Lung (tissue), 12 donors: ENCODE results near the gene PRPF38B. TPM values are rescaled to one million over a fixed set of nuclear protein-coding genes. Genes with fewer than 3 reads are reported as not detected.

ENCODE experiments used
- ATAC-seq: fragments of 200-7000 bp; cut with Tn5 transposase; one replicate; pipeline ENCODE4 v1.9.1; 2020; ENCODE audit warnings: moderate number of reproducible peaks; ENCODE audit not compliant: insufficient read depth, low FRiP score
- DNase-seq, 3 donors: peaks; one replicate each; pipeline ENCODE4 v3.0.0-alpha.2; 2013 to 2017
- H3K27ac ChIP-seq, 2 donors: one replicate each; pipeline ENCODE4 v1.5.1; 2013; ENCODE audit warnings: mild to moderate bottlenecking in 2 of 2, moderate library complexity in 2 of 2, control low read depth in 1 of 2, inconsistent platforms in 1 of 2, low read depth in 1 of 2, low read length in 1 of 2
- H3K27me3 ChIP-seq, 3 donors: one replicate each; pipeline ENCODE4 v1.5.1; 2013; ENCODE audit warnings: low read length in 2 of 3; ENCODE audit not compliant: control insufficient read depth in 3 of 3, insufficient read depth in 3 of 3
- H3K36me3 ChIP-seq, 4 donors: one replicate each; pipeline ENCODE4 v1.5.1; 2013; ENCODE audit warnings: low read length in 4 of 4, mild to moderate bottlenecking in 1 of 4, moderate library complexity in 1 of 4; ENCODE audit not compliant: control insufficient read depth in 4 of 4, insufficient read depth in 4 of 4
- H3K4me1 ChIP-seq, 5 donors: one replicate each; pipeline ENCODE4 v1.5.1; 2013; ENCODE audit warnings: low read length in 5 of 5, mild to moderate bottlenecking in 2 of 5, moderate library complexity in 1 of 5; ENCODE audit not compliant: control insufficient read depth in 5 of 5, insufficient read depth in 5 of 5
- H3K4me3 ChIP-seq: one replicate; pipeline ENCODE4 v1.5.1; 2013; ENCODE audit warnings: mild to moderate bottlenecking, control low read depth, moderate library complexity
- H3K9ac ChIP-seq, 2 donors: one replicate each; pipeline ENCODE4 v1.5.1; 2013; ENCODE audit warnings: low read length in 2 of 2, control low read depth in 1 of 2; ENCODE audit not compliant: insufficient read depth in 1 of 2
- H3K9me3 ChIP-seq, 4 donors: one replicate each; pipeline ENCODE4 v1.5.1; 2013; ENCODE audit warnings: low read length in 3 of 4, mild to moderate bottlenecking in 1 of 4, moderate library complexity in 1 of 4; ENCODE audit not compliant: control insufficient read depth in 4 of 4, insufficient read depth in 3 of 4
- CTCF ChIP-seq: IDR thresholded peaks from 2 replicates; pipeline ENCODE4 v1.5.1; 2012; ENCODE audit warnings: mild to moderate bottlenecking; ENCODE audit errors: control extremely low read depth, extremely low read depth
- WGBS, 2 donors: extraction: QIAGEN DNeasy Blood & Tissue Kit; methylation state at CpG; one replicate each; pipeline ENCODE4 v1.1.7; 2013; 5-methylcytosine and 5-hydroxymethylcytosine counted together
- polyA plus RNA-seq, 2 donors: library from polyadenylated mRNA; stranded (reverse); fragments of 200-250 nt; gene quantifications; one replicate each; pipeline ENCODE4 v1.2.1, GENCODE V29; 2013
- total RNA-seq, 2 donors: library from RNA; depleted of rRNA in 1 of 2; stranded (reverse); fragments of >200 nt in 1 of 2; gene quantifications; one replicate each; pipeline ENCODE4 v1.2.1, GENCODE V29; 2014 to 2021
- donor health status: control.
- donor health status: control.
- donor health status: Bipolar disorder and iron deficiency.
- donor health status: healthy.
- donor health status: DM: yes; HTN: yes; CAD: no.

The PRPF38B gene
- total and polyA plus RNA-seq, 4 donors = 26.8 to 38.3 (median 29.8) TPM

- peak; percentile 60 for ATAC-seq
- H3K9me3 ChIP-seq = no peaks in the 10 kb centered on the region
- no peaks in the 10 kb centered on the region for H3K27me3 ChIP-seq
- no peak overlapping the region for H3K4me3 ChIP-seq
- H3K36me3 ChIP-seq = peaks cover 0 to 3% (median 0%) of the 10 kb centered on the region in 4 donors
- 36 to 57% methylated on average over 11 of the region's 11 CpGs for WGBS, 2 donors
- H3K27ac ChIP-seq = peak overlapping the region in 1 of 2 donors; percentile 79
- peak; percentile 75 to 94 (median 86) for DNase-seq
- TF ChIP-seq CTCF = no peak
- H3K9ac ChIP-seq = no peak overlapping the region
- peaks cover 0 to 19% (median 5%) of the 10 kb centered on the region in 5 donors for H3K4me1 ChIP-seq
Measured at GRCh38 chr1:108646648-108647269, 45.4 kb upstream of the PRPF38B start.

GRCh38 chr1:108653431-108654105 lies 38.5 kb upstream of the PRPF38B start:
- no peaks in the 10 kb centered on the region for H3K27me3 ChIP-seq
- H3K4me1 ChIP-seq = no peaks in the 10 kb centered on the region
- no peak overlapping the region for H3K27ac ChIP-seq
- ATAC-seq (no peak), DNase-seq (no peak)
- peaks cover 0 to 3% (median 0%) of the 10 kb centered on the region in 4 donors for H3K36me3 ChIP-seq
- H3K4me3 ChIP-seq = no peak overlapping the region
- no peak overlapping the region for H3K9ac ChIP-seq
- no peak for TF ChIP-seq CTCF
- no peaks in the 10 kb centered on the region for H3K9me3 ChIP-seq
- 52 to 56% methylated on average over 2 of the region's 2 CpGs for WGBS, 2 donors

GRCh38 chr1:108657356-108658080 lies 34.6 kb upstream of the PRPF38B start:
- TF ChIP-seq CTCF = no peak
- H3K4me3 ChIP-seq = no peak overlapping the region
- H3K27ac ChIP-seq = no peak overlapping the region
- WGBS, 2 donors = 58 to 83% methylated on average over 5 of the region's 5 CpGs
- ATAC-seq (no peak), DNase-seq (no peak)
- no peaks in the 10 kb centered on the region for H3K27me3 ChIP-seq
- H3K9me3 ChIP-seq = no peaks in the 10 kb centered on the region
- peaks cover 0 to 10% (median 0%) of the 10 kb centered on the region in 5 donors for H3K4me1 ChIP-seq
- H3K9ac ChIP-seq = no peak overlapping the region
- no peaks in the 10 kb centered on the region for H3K36me3 ChIP-seq
